OCI-LY3 (cell line): Measurements from ENCODE around the gene SRD5A1.

Source experiments
- H2AFZ ChIP-seq: fragments of 200-600, 300-600 bp; shearing (Covaris generic); 2 replicates; pipeline ENCODE4 v1.6.0; 2014; ENCODE audit warnings: antibody characterized with exemption, low read depth, low read length
- H3K27ac ChIP-seq: fragments of 200-600, 300-600 bp; sonication (generic); 2 replicates; pipeline ENCODE4 v1.5.1; 2014; ENCODE audit warnings: mild to moderate bottlenecking, low read length, moderate library complexity, mixed read lengths
- H3K27me3 ChIP-seq: fragments of 200-600, 300-600 bp; sonication (generic); 2 replicates; pipeline ENCODE4 v1.6.1; 2014; ENCODE audit warnings: low read depth, low read length, mixed read lengths
- H3K36me3 ChIP-seq: fragments of 200-600, 300-600 bp; sonication (generic); replicated peaks from 2 replicates; pipeline ENCODE3; 2014; ENCODE audit warnings: low read depth, low read length, mixed read lengths
- H3K4me1 ChIP-seq: fragments of 300-600, 200-600 bp; sonication (generic); 2 replicates; pipeline ENCODE4 v1.6.1; 2014; ENCODE audit warnings: low read length, mixed read lengths
- H3K4me2 ChIP-seq: fragments of 200-600, 300-600 bp; sonication (generic); 2 replicates; pipeline ENCODE4 v1.6.1; 2014; ENCODE audit warnings: low read length, mixed read lengths
- H3K4me3 ChIP-seq: fragments of 300-600, 200-600 bp; sonication (generic); 2 replicates; pipeline ENCODE4 v1.5.1; 2014; ENCODE audit warnings: antibody characterized with exemption, mild to moderate bottlenecking, low read length, moderate library complexity
- H3K79me2 ChIP-seq: fragments of 300-600, 200-600 bp; shearing (Covaris generic); 2 replicates; pipeline ENCODE4 v1.6.1; 2014; ENCODE audit warnings: mild to moderate bottlenecking, low read length, mixed read lengths
- H3K9ac ChIP-seq: fragments of 300-600, 200-600 bp; shearing (Covaris generic); 2 replicates; pipeline ENCODE4 v1.6.0; 2014; ENCODE audit warnings: mild to moderate bottlenecking, low read length, moderate library complexity
- H3K9me3 ChIP-seq: fragments of 200-600, 300-600 bp; shearing (Covaris generic); 2 replicates; pipeline ENCODE4 v1.6.1; 2014; ENCODE audit warnings: low read length, mixed read lengths; ENCODE audit not compliant: insufficient read depth
- H4K20me1 ChIP-seq: fragments of 200-600, 300-600 bp; sonication (generic); 2 replicates; pipeline ENCODE4 v1.6.1; 2016; ENCODE audit warnings: low read length, mixed read lengths; ENCODE audit not compliant: insufficient read depth
- CTCF ChIP-seq: fragments of 200-600, 300-600 bp; sonication (generic); IDR thresholded peaks from 2 replicates; pipeline ENCODE4 v1.5.1; 2014; ENCODE audit warnings: antibody characterized with exemption, low read length, low read depth
- EZH2phosphoT487 ChIP-seq: fragments of 200-600 bp; shearing (Covaris generic); IDR thresholded peaks from 2 replicates; pipeline ENCODE4 v1.6.1; 2018; ENCODE audit warnings: antibody characterized with exemption, mixed run types, low read depth

The SRD5A1 gene

GRCh38 chr5:6616632-6617031, 16.6 kb upstream of the SRD5A1 start:
- H3K4me1 ChIP-seq = no peaks in the 10 kb centered on the region
- peaks cover 26% of the 10 kb centered on the region; the same call in 1 of the 2 replicates for H3K79me2 ChIP-seq
- no peak overlapping the region for H3K4me3 ChIP-seq
- no peak overlapping the region for H3K27ac ChIP-seq
- H3K27me3 ChIP-seq = no peaks in the 10 kb centered on the region
- H3K9ac ChIP-seq = no peak overlapping the region
- no peaks in the 10 kb centered on the region for H4K20me1 ChIP-seq
- no peak overlapping the region for H2AFZ ChIP-seq
- H3K36me3 ChIP-seq = peaks cover 60% of the 10 kb centered on the region
- TF ChIP-seq CTCF = no peak
- no peak for TF ChIP-seq EZH2phosphoT487
- no peak overlapping the region for H3K4me2 ChIP-seq
- H3K9me3 ChIP-seq = no peaks in the 10 kb centered on the region

GRCh38 chr5:6623228-6623627, 10.0 kb upstream of the SRD5A1 start:
- Histone ChIP-seq H2AFZ (no peak overlapping the region), H3K27ac (no peak overlapping the region), H3K27me3 (no peaks in the 10 kb centered on the region), H4K20me1 (no peaks in the 10 kb centered on the region), H3K4me3 (no peak overlapping the region), H3K9me3 (no peaks in the 10 kb centered on the region), H3K4me2 (no peak overlapping the region), H3K4me1 (no peaks in the 10 kb centered on the region), H3K36me3 (peaks cover 76% of the 10 kb centered on the region), H3K79me2 (peaks cover 54% of the 10 kb centered on the region), H3K9ac (no peak overlapping the region)
- TF ChIP-seq CTCF (no peak), EZH2phosphoT487 (no peak)

DNA sequence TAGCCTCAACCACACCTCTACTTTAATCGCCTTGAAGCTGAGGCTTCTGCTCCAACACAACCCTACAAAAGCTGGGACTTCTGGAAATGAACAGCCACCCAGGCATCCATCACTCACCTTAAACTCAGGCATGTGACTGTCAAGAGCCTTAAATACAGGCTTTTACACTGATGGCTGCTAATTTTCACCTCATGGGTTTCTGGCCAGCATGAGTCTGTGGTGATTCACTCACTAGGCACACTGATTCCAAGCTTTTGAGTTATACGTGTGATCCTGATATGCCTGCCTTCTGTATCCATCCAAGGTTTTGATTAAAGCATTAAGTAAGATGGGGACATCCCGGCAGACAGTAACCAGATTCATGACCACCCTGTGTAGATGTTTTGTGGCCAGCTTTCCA, 9.3 kb upstream of the SRD5A1 start:
- H3K36me3 ChIP-seq = peaks cover 76% of the 10 kb centered on the region
- no peak overlapping the region for H3K4me3 ChIP-seq
- no peaks in the 10 kb centered on the region for H3K27me3 ChIP-seq
- H3K4me1 ChIP-seq = no peaks in the 10 kb centered on the region
- no peak overlapping the region for H3K27ac ChIP-seq
- no peak overlapping the region for H3K9ac ChIP-seq
- no peaks in the 10 kb centered on the region for H4K20me1 ChIP-seq
- TF ChIP-seq CTCF = no peak
- no peak for TF ChIP-seq EZH2phosphoT487
- peaks cover 61% of the 10 kb centered on the region for H3K79me2 ChIP-seq
- no peak overlapping the region for H3K4me2 ChIP-seq
- H2AFZ ChIP-seq = no peak overlapping the region
- H3K9me3 ChIP-seq = no peaks in the 10 kb centered on the region

DNA sequence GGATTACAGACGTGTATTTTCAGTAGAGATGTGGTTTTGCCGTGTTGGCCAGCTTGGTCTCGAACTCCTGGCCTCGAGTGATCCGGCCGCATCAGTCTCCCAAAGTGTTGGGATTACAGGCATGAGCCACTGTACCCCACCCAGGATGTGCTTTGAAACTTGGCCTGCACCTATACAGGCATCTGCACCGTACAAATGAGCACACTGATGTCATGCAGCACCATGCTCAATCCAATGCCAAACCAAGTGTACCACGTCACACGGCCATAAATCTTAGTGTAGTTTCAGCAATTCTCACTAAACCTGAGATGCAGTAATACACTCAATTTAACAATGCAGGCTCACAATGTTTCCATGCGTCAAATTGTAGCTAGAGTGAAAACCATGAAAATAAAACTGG, 6.7 kb upstream of the SRD5A1 start:
- peaks cover 75% of the 10 kb centered on the region for H3K36me3 ChIP-seq
- no peak overlapping the region for H3K9ac ChIP-seq
- H3K4me2 ChIP-seq = no peak overlapping the region
- no peak overlapping the region for H3K27ac ChIP-seq
- H3K4me1 ChIP-seq = peaks cover 5% of the 10 kb centered on the region
- no peaks in the 10 kb centered on the region for H3K27me3 ChIP-seq
- H2AFZ ChIP-seq = no peak overlapping the region
- peaks cover 87% of the 10 kb centered on the region for H3K79me2 ChIP-seq
- TF ChIP-seq EZH2phosphoT487 (no peak), CTCF (no peak)
- H3K4me3 ChIP-seq = no peak overlapping the region
- no peaks in the 10 kb centered on the region for H3K9me3 ChIP-seq
- no peaks in the 10 kb centered on the region for H4K20me1 ChIP-seq
